ENCODE results near the gene IL37. TPM values are rescaled to one million over a fixed set of nuclear protein-coding genes. Genes with fewer than 3 reads are reported as not detected.

Gene IL37
- total RNA-seq, 4 donors from 2014 or later, result not detected

DNA sequence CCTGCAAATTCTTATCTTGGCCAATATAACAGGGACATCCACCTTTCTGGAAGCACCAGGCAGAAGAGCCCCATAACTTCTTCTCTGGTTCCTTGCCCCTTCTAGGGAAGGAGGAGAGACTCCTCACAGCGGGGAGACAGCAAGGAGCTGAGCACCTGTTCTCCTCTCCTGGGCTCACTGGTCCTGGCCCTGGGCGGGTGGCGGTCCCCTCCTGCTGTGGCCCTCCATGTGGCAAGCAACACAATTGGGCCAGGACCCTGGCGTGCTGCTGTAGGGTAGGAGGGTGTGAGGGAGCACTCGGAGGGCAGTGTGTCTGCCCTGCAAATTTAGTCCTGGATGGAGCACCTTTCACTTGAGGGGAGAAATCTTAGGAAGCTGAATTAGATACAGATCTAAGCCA lies 6.9 kb downstream of the IL37 start:
- TF ChIP-seq POLR2AphosphoS5 (IDR thresholded peaks at IDR 0.05) (no peak), POLR2A (IDR thresholded peaks at IDR 0.05) (no peak), EP300 (IDR thresholded peaks at IDR 0.05) (no peak)
- TF ChIP-seq, protein P1, sequence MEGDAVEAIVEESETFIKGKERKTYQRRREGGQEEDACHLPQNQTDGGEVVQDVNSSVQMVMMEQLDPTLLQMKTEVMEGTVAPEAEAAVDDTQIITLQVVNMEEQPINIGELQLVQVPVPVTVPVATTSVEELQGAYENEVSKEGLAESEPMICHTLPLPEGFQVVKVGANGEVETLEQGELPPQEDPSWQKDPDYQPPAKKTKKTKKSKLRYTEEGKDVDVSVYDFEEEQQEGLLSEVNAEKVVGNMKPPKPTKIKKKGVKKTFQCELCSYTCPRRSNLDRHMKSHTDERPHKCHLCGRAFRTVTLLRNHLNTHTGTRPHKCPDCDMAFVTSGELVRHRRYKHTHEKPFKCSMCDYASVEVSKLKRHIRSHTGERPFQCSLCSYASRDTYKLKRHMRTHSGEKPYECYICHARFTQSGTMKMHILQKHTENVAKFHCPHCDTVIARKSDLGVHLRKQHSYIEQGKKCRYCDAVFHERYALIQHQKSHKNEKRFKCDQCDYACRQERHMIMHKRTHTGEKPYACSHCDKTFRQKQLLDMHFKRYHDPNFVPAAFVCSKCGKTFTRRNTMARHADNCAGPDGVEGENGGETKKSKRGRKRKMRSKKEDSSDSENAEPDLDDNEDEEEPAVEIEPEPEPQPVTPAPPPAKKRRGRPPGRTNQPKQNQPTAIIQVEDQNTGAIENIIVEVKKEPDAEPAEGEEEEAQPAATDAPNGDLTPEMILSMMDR (IDR thresholded peaks at IDR 0.05), result no peak
- ATAC-seq, result no peak
- no peak overlapping the region for H3K4me3 ChIP-seq
- peaks cover 0 to 7% (median 0%) of the 10 kb centered on the region in 3 donors for H3K9me3 ChIP-seq
- no peaks in the 10 kb centered on the region for H3K27me3 ChIP-seq
- H3K27ac ChIP-seq, result no peak overlapping the region
- no peaks in the 10 kb centered on the region for H3K4me1 ChIP-seq
- WGBS, 2 donors (ENCODE audit: low coverage in 1 of 2), result 100% methylated on average over 1 of the region's 5 CpGs; no CpG with 5 or more reads in 1 of the 2 donors
- no peaks in the 10 kb centered on the region for H3K36me3 ChIP-seq

DNA sequence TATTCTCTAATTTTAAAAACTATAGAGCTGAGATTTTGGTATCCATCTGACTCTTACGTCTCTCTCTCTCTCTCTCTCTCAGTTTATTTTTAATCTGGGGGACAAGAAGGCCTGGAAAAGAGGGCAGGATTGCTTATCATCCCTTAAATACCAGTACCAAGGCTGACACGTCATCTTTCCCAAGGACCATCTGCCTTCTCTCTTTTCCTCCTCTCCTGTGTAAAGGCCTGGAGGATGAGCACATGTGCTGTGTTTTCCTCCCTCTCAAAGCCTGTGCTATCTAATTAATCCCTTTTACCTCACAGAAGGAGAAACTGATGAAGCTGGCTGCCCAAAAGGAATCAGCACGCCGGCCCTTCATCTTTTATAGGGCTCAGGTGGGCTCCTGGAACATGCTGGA lies 7.3 kb downstream of the IL37 start:
- Histone ChIP-seq H3K36me3 (no peaks in the 10 kb centered on the region), H3K27ac (no peak overlapping the region), H3K4me1 (no peaks in the 10 kb centered on the region), H3K4me3 (no peak overlapping the region), H3K9me3 (peaks cover 0 to 7% (median 0%) of the 10 kb centered on the region in 3 donors), H3K27me3 (no peaks in the 10 kb centered on the region)
- 90 to 94% methylated on average over 2 of the region's 4 CpGs for WGBS, 2 donors (ENCODE audit: low coverage in 1 of 2)
- TF ChIP-seq POLR2A (IDR thresholded peaks at IDR 0.05), result no peak
- TF ChIP-seq EP300 (IDR thresholded peaks at IDR 0.05), result no peak
- TF ChIP-seq, protein P1 (IDR thresholded peaks at IDR 0.05), result no peak
- no peak for TF ChIP-seq POLR2AphosphoS5 (IDR thresholded peaks at IDR 0.05)
- ATAC-seq, result no peak

DNA sequence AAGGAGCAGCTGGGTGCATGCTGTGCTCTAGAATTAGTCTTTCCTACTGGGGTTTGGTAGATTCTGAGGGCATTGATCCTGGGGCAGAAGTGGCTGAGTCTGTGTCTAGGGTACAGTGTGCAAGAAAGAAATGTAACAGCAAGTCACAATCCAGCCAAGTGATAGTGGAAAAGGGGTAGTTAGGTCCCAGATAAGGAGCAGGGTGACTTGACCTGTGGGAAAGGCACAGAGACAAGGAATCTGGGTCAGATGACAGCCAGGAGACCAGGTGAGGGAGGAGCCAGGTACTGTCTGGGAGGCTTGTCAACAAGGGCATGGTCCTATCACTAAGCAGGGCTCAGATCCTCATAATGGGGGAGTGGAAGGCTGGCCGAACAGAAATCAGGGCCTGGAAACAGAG lies 8.1 kb downstream of the IL37 start:
- TF ChIP-seq, protein P1 (IDR thresholded peaks at IDR 0.05), result no peak
- TF ChIP-seq POLR2AphosphoS5 (IDR thresholded peaks at IDR 0.05) (no peak), EP300 (IDR thresholded peaks at IDR 0.05) (no peak), POLR2A (IDR thresholded peaks at IDR 0.05) (no peak)
- Histone ChIP-seq H3K4me1 (no peaks in the 10 kb centered on the region), H3K9me3 (peaks cover 0 to 7% (median 0%) of the 10 kb centered on the region in 3 donors), H3K36me3 (no peaks in the 10 kb centered on the region), H3K27me3 (no peaks in the 10 kb centered on the region), H3K4me3 (no peak overlapping the region), H3K27ac (no peak overlapping the region)
- no peak for ATAC-seq
- 80 to 100% methylated on average over 1 of the region's 1 CpG for WGBS, 2 donors (ENCODE audit: low coverage in 1 of 2)

DNA sequence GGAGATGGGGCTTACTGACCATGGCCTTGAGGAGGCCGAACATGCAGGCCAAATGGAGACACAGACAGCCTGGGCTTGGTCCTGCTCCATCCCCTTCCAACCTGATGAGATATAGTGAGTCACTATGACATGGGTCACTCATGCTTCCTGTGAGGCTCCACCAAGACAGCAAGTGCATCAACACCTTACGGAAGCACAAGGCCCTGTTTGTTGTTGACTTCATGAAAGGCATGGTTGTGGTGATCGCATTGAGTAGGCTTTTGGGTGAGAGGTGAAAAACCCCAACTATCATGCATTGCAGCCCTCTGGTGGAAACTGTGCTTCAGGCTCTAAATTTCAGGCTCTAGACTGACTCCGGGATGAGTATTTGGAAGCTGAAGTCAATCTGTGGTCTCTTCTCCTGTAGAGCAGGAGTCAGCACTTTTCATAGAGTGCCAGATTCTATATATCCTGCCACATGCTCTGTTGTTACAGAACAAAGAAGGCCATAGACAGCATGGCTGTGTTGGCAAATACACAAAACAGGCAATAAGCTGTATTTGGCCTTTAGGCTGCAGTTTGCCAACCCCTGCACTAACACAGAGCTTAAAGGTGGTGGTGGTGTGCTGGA lies 10.1 kb downstream of the IL37 start:
- Histone ChIP-seq H3K4me3 (no peak overlapping the region), H3K36me3 (no peaks in the 10 kb centered on the region), H3K27me3 (peaks cover 8% of the 10 kb centered on the region), H3K4me1 (no peaks in the 10 kb centered on the region), H3K27ac (no peak overlapping the region), H3K9me3 (peaks cover 0 to 7% (median 0%) of the 10 kb centered on the region in 3 donors)
- WGBS, 2 donors (ENCODE audit: low coverage in 1 of 2), result 0 to 75% methylated on average over 1 to 4 of the region's 4 CpGs
- TF ChIP-seq EP300 (IDR thresholded peaks at IDR 0.05) (no peak), POLR2AphosphoS5 (IDR thresholded peaks at IDR 0.05) (no peak), POLR2A (IDR thresholded peaks at IDR 0.05) (no peak)
- TF ChIP-seq, protein P1 (IDR thresholded peaks at IDR 0.05), result no peak
- no peak for ATAC-seq

DNA sequence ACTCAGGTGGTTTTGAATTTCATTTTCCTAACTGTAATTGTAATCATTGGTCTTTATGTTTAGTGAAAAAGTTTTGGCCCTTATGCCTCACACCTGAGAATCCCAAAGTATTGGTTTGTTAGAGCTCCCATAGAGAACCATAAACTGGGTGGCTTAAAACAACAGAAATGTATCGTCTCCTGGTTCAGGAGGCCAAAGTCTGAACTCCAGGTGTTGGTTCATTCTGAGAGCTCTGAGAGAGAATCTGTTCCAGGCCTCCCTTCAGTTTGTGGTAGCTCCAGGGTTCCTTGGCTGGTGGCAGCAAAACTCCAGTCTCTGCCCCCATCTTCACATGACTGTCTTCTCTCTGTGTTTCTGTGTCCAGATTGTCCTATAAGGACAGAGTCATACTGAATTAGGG lies 11.0 kb downstream of the IL37 start:
- Histone ChIP-seq H3K27ac (no peak overlapping the region), H3K27me3 (peaks cover 8% of the 10 kb centered on the region), H3K4me3 (no peak overlapping the region), H3K4me1 (no peaks in the 10 kb centered on the region), H3K9me3 (peaks cover 0 to 7% (median 0%) of the 10 kb centered on the region in 3 donors), H3K36me3 (no peaks in the 10 kb centered on the region)
- TF ChIP-seq POLR2AphosphoS5 (IDR thresholded peaks at IDR 0.05) (no peak), POLR2A (IDR thresholded peaks at IDR 0.05) (no peak), EP300 (IDR thresholded peaks at IDR 0.05) (no peak)
- TF ChIP-seq, protein P1 (IDR thresholded peaks at IDR 0.05), result no peak
- no peak for ATAC-seq
- 80 to 91% methylated on average over 1 of the region's 1 CpG for WGBS, 2 donors (ENCODE audit: low coverage in 1 of 2)

Data from gastroesophageal sphincter (tissue), 4 donors.